ENCODE data around the gene HSPA1A. TPM values are rescaled to one million over a fixed set of nuclear protein-coding genes. Genes with fewer than 3 reads are reported as not detected.

The HSPA1A gene
- total RNA-seq, result 100 to 1,000 TPM in 2 of 4 donors, 10 to 100 TPM in 2; 85.8 to 205 (median 111) TPM

DNA sequence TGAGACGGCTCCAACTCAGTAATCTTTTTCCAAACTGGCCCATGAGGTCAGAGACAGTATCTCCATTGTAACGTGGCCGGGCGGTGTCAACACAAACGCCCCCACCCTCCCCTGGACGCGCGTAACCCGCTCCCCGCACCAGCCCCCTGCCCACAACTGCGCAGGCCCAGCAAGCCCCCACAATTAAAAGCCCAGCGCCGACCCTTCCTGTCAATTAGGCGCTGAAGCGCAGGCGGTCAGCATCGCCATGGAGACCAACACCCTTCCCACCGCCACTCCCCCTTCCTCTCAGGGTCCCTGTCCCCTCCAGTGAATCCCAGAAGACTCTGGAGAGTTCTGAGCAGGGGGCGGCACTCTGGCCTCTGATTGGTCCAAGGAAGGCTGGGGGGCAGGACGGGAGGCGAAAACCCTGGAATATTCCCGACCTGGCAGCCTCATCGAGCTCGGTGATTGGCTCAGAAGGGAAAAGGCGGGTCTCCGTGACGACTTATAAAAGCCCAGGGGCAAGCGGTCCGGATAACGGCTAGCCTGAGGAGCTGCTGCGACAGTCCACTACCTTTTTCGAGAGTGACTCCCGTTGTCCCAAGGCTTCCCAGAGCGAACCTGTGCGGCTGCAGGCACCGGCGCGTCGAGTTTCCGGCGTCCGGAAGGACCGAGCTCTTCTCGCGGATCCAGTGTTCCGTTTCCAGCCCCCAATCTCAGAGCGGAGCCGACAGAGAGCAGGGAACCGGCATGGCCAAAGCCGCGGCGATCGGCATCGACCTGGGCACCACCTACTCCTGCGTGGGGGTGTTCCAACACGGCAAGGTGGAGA, at the start of gene HSPA1A, which contains the start of gene HSPA1L:
Gene HSPA1A (plus strand): TSS at position 519 of the 814 bp plus-strand sequence. CDS start 214 bp downstream, at position 733.
Gene HSPA1L (minus strand): TSS at position 259 of the 814 bp plus-strand sequence. CDS start 3,311 bp downstream, outside the sequence.
- H3K4me3 ChIP-seq, result peak within 1 kb of the TSS; percentile 52 to 78 (median 70)
- peak within 1 kb of the TSS; percentile 99 to 100 (median 99) for H3K27ac ChIP-seq
- no peaks in the 10 kb centered on the region for H3K27me3 ChIP-seq
- intact Hi-C loops (cut with DNase I; ENCODE audit: low total_unique reads), result loop anchor here (5.0 kb wide), 1 partner anchor 1927 kb away; no protein-coding TSS in a partner anchor
- H3K4me1 ChIP-seq, result peaks cover 32 to 35% of the 10 kb centered on the region in 2 donors
- in situ Hi-C loops (cut with MboI; ENCODE audit: low sequenced_read_pairs in 4 of 4), result loop anchor here in 1 of 4 donors (25.0 kb wide), 1 partner anchor 372 kb away; the partner anchor contains the start of genes AGER, AGPAT1, GPSM3 and PBX2
- ATAC-seq (peak; percentile 61 to 62), DNase-seq (peak; percentile 95 to 97)
- TF ChIP-seq POLR2A (IDR thresholded peaks at IDR 0.05), result peak; percentile 100
- TF ChIP-seq, protein P1, sequence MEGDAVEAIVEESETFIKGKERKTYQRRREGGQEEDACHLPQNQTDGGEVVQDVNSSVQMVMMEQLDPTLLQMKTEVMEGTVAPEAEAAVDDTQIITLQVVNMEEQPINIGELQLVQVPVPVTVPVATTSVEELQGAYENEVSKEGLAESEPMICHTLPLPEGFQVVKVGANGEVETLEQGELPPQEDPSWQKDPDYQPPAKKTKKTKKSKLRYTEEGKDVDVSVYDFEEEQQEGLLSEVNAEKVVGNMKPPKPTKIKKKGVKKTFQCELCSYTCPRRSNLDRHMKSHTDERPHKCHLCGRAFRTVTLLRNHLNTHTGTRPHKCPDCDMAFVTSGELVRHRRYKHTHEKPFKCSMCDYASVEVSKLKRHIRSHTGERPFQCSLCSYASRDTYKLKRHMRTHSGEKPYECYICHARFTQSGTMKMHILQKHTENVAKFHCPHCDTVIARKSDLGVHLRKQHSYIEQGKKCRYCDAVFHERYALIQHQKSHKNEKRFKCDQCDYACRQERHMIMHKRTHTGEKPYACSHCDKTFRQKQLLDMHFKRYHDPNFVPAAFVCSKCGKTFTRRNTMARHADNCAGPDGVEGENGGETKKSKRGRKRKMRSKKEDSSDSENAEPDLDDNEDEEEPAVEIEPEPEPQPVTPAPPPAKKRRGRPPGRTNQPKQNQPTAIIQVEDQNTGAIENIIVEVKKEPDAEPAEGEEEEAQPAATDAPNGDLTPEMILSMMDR (IDR thresholded peaks at IDR 0.05 in 4 of 5, conservative IDR thresholded peaks at IDR 0.05 in 1 of 5), result no peak
- H3K36me3 ChIP-seq, result no peaks in the 10 kb centered on the region
- no peaks in the 10 kb centered on the region for H3K9me3 ChIP-seq

DNA sequence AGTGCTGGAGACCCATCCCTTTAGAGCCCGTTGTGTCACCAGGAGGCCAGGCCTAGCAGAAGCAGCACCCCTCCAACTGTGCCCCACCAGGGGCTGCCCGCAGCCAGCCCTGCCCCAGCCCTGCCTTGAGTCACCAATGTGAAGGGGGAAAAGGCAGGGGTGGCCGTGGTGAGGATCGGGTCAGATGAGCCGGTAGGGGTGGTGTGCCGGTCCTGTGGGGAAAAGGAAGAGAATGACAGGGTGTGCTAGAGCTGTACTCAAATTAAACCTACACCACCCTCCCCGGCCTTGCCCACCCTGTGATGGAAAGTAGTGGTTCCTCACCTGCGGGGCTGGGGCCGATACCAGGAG, 49.8 kb upstream of the HSPA1A start:
- no peak for ATAC-seq

DNA sequence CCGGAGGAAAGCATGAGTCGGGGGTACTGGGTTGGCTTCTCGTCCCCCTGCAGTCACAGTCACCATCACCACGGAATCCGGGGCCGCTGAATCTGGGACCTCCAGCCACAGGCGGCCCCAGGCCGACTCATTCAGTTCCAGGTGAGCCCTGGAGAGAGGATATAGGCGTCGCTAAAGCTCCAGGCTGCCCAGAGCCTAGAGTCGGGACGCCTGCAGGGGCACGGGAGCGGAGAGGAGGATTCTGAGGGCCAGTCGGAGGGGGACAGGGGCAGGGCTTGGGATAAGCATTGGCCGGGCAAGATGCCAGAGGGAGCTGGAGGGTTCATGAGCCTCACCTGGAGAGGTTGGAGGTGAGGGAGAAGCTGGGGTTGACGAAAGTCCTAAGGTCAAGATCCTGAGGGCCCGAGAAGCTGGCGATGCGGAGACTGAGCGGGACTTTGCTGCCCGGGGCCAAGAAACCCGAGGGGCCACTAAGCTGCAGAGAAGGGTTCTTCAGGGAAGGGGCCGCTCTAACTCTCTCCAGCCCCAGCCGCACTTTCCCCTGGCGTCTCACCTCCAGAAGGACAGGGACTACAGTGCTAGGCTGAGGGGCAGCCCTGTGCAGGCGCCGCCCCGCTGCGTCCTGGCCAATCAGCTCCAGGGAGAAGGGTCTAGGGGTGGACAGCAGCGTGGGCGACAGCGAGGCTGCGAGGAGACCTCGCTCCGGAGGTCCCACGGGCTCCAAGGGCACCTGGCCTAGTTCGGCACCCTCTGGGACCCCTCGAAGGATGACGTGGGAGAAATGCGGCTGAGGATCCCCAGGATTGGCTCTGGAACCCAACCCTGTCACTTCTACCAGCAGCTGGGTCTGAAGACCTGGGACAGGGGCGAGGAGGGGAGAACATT, 49.2 kb upstream of the HSPA1A start:
- Histone ChIP-seq H3K4me3 (no peak overlapping the region), H3K36me3 (no peaks in the 10 kb centered on the region), H3K9me3 (no peaks in the 10 kb centered on the region), H3K27ac (no peak overlapping the region), H3K27me3 (no peaks in the 10 kb centered on the region), H3K4me1 (no peaks in the 10 kb centered on the region)
- no peak for ATAC-seq
- DNase-seq, result no peak
- in situ Hi-C loops (cut with MboI; ENCODE audit: low sequenced_read_pairs in 4 of 4) (loop anchor here in 1 of 4 donors (5.0 kb wide), 1 partner anchor 84 kb away; the partner anchor contains the start of gene LY6G5C), intact Hi-C loops (cut with DNase I; ENCODE audit: low total_unique reads) (no loop called here)
- no peak for TF ChIP-seq POLR2A (IDR thresholded peaks at IDR 0.05)
- TF ChIP-seq, protein P1 (IDR thresholded peaks at IDR 0.05 in 4 of 5, conservative IDR thresholded peaks at IDR 0.05 in 1 of 5), result no peak

More for the DNA sequence above, 49.8 kb upstream of the HSPA1A start:
- TF ChIP-seq, protein P1 (IDR thresholded peaks at IDR 0.05 in 4 of 5, conservative IDR thresholded peaks at IDR 0.05 in 1 of 5), result no peak
- TF ChIP-seq POLR2A (IDR thresholded peaks at IDR 0.05), result no peak
- intact Hi-C loops (cut with DNase I; ENCODE audit: low total_unique reads), result no loop called here
- in situ Hi-C loops (cut with MboI; ENCODE audit: low sequenced_read_pairs in 4 of 4), result loop anchor here in 1 of 4 donors (5.0 kb wide), 1 partner anchor 83 kb away; the partner anchor contains the start of gene LY6G5C
- Histone ChIP-seq H3K27me3 (no peaks in the 10 kb centered on the region), H3K4me1 (no peaks in the 10 kb centered on the region), H3K9me3 (no peaks in the 10 kb centered on the region), H3K27ac (no peak overlapping the region), H3K4me3 (no peak overlapping the region), H3K36me3 (no peaks in the 10 kb centered on the region)
- no peak for DNase-seq

DNA sequence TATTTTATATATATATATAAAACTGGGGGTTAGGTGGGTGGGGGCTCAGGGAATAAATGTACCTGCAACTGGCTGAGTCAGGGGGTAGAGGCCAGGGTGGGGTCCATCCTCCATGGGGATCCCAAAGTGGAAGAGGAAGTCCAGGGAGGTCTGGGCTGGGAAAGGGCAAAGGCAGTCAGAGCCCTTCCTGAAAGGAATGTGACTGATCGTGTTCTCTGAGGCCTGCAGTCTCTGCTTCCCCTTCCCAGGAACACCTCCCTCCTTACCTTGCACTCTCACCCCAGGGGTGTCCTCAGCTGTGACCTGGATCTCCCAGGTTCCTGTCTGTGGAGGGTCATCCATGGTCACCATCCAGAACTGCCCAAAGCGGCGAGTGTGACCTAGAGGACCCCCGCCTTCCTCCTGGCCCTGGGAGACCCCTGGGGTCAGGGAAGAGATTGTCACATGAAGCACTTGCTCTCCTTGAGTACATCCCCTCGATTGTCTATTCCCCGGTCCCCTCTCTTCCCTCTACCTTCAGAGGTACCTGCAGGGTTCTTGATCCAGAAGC, 48.2 kb upstream of the HSPA1A start:
- Histone ChIP-seq H3K36me3 (no peaks in the 10 kb centered on the region), H3K4me1 (no peaks in the 10 kb centered on the region), H3K27me3 (no peaks in the 10 kb centered on the region), H3K9me3 (no peaks in the 10 kb centered on the region), H3K27ac (no peak overlapping the region), H3K4me3 (no peak overlapping the region)
- in situ Hi-C loops (cut with MboI; ENCODE audit: low sequenced_read_pairs in 4 of 4), result loop anchor here in 1 of 4 donors (5.0 kb wide), 1 partner anchor 85 kb away; the partner anchor contains the start of gene LY6G5C
- intact Hi-C loops (cut with DNase I; ENCODE audit: low total_unique reads), result no loop called here
- DNase-seq, result no peak
- TF ChIP-seq, protein P1 (IDR thresholded peaks at IDR 0.05 in 4 of 5, conservative IDR thresholded peaks at IDR 0.05 in 1 of 5), result no peak
- ATAC-seq, result no peak

Data from gastrocnemius medialis (tissue), 4 donors.